Progenitor cell of endocrine pancreas (in vitro differentiated cells): Measurements from ENCODE around the gene ZNRF3. TPM values are rescaled to one million over a fixed set of nuclear protein-coding genes. Genes with fewer than 3 reads are reported as not detected.
"Not testable (repeated sequence)": the region's sequence is repeated elsewhere in the genome, so short reads cannot be mapped to it uniquely, and the experiment has no call there.

Source experiments
- DNase-seq: peaks from one replicate; pipeline ENCODE4 v3.0.0; 2021; ENCODE audit warnings: low spot score; ENCODE audit not compliant: unreplicated experiment
- H3K27ac Mint-ChIP-seq: 2 replicates; pipeline ENCODE4 v1.8.0; 2021; ENCODE audit warnings: mild to moderate bottlenecking, moderate library complexity, mixed read lengths
- H3K27me3 Mint-ChIP-seq: 2 replicates; pipeline ENCODE4 v1.8.0; 2021; ENCODE audit warnings: mixed read lengths
- H3K36me3 Mint-ChIP-seq: 2 replicates; pipeline ENCODE4 v1.8.0; 2022; ENCODE audit warnings: mixed read lengths; ENCODE audit not compliant: insufficient read depth
- H3K4me1 Mint-ChIP-seq: 2 replicates; pipeline ENCODE4 v1.8.0; 2021; ENCODE audit warnings: low read depth, mixed read lengths
- H3K4me3 Mint-ChIP-seq: 2 replicates; pipeline ENCODE4 v1.8.0; 2021; ENCODE audit warnings: low read depth, mild to moderate bottlenecking, moderate library complexity, mixed read lengths
- H3K9me3 Mint-ChIP-seq: 2 replicates; pipeline ENCODE4 v1.8.0; 2021; ENCODE audit warnings: low read depth, mixed read lengths
- CTCF ChIP-seq: fragments of 200-600 bp; sonication (generic); IDR thresholded peaks from one replicate; pipeline ENCODE4 v1.5.0; 2021; ENCODE audit warnings: antibody characterized with exemption, mild to moderate bottlenecking; ENCODE audit not compliant: unreplicated experiment
- total RNA-seq: library from RNA; stranded (reverse); gene quantifications from 2 replicates; pipeline ENCODE4 v1.2.1, GENCODE V29; 2021

ZNRF3 gene
- total RNA-seq, 1 donor from 2014 or later, result 7.5 TPM

- TF ChIP-seq CTCF, result no peak
- Mint-ChIP-seq H3K4me3 (no peak overlapping the region), H3K27ac (peak overlapping the region; percentile 86), H3K27me3 (no peaks in the 10 kb centered on the region), H3K36me3 (peaks cover 12% of the 10 kb centered on the region), H3K4me1 (peaks cover 22% of the 10 kb centered on the region), H3K9me3 (peaks cover 15% of the 10 kb centered on the region)
- no peak for DNase-seq
Observed at GRCh38 chr22:28942801-28943500, 59.6 kb downstream of the ZNRF3 start.

DNA sequence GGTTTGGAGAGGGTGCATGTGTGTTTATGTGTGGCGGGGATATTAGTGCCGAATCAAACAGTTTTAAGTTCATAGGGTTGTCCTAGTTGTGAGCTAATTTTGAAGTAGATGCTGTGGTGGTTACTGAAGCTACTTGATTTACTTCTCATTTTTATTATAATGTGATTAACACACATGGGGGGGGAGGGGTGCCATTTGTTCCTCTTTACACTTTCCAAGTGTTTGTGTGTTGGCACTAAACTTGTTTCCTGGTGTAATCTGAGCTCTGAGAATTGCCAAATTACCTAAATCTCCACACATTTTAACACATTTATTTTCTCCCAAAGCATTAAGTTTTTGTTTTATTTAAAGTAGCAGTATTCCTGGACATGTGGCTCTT is 60.1 kb downstream of the ZNRF3 start:
- no peak for TF ChIP-seq CTCF
- Mint-ChIP-seq H3K4me1 (peaks cover 22% of the 10 kb centered on the region), H3K9me3 (peaks cover 17% of the 10 kb centered on the region), H3K27me3 (no peaks in the 10 kb centered on the region), H3K4me3 (no peak overlapping the region), H3K27ac (peak overlapping the region; percentile 86), H3K36me3 (peaks cover 13% of the 10 kb centered on the region)
- DNase-seq, result no peak

DNA sequence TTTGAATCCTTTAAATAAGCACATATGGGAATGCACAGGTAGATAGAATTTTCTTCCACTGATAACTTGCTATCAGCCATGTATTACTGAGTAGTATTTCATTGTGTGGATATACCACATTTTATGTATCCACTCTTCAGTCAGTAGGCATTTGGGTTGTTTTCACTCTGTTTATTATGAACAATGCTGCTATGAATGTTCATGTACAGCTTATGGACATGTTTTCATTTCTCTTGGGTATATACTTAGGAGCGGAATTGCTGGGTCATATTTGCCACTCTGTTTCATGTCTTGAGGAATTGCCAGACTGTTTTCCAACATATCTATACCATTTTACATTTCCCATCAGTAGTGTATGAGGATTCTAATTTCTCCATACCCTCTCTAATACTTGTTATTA is 63.8 kb downstream of the ZNRF3 start:
- Mint-ChIP-seq H3K36me3 (peaks cover 13% of the 10 kb centered on the region), H3K4me1 (peaks cover 13% of the 10 kb centered on the region), H3K27me3 (no peaks in the 10 kb centered on the region), H3K27ac (no peak overlapping the region), H3K4me3 (no peak overlapping the region), H3K9me3 (peaks cover 18% of the 10 kb centered on the region)
- no peak for TF ChIP-seq CTCF
- DNase-seq, result no peak

GRCh38 chr22:28948424-28948823 is 65.1 kb downstream of the ZNRF3 start:
- Mint-ChIP-seq H3K27ac (no peak overlapping the region), H3K9me3 (peaks cover 18% of the 10 kb centered on the region), H3K36me3 (peaks cover 13% of the 10 kb centered on the region), H3K4me3 (no peak overlapping the region), H3K4me1 (peaks cover 14% of the 10 kb centered on the region), H3K27me3 (no peaks in the 10 kb centered on the region)
- no peak for TF ChIP-seq CTCF
- DNase-seq, result no peak

- Mint-ChIP-seq H3K36me3 (peaks cover 13% of the 10 kb centered on the region), H3K4me1 (peaks cover 14% of the 10 kb centered on the region), H3K9me3 (peaks cover 18% of the 10 kb centered on the region)
- not testable (repeated sequence) for DNase-seq, H3K4me3 Mint-ChIP-seq, H3K27me3 Mint-ChIP-seq, H3K27ac Mint-ChIP-seq
Observed at GRCh38 chr22:28948860-28949551, 65.6 kb downstream of the ZNRF3 start.

DNA sequence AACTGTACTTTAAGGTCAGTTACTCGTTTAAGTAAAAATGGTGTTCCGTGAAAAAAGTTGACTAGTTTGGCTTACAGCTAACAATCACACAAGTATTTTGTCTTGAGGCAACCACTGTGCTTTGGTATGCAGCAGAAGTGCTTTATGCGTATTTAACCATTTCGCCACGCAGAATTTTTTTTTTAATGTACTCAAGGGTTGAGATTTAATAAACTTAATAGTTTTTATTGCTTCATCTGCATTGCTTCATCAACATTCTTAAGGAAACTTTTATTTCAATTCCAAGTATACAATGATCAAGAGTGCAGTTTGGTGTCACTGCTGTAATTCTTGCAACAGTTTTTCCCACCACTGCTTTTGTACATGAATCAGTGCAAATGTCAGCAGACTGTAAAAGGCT is 66.4 kb downstream of the ZNRF3 start:
- H3K4me1 Mint-ChIP-seq, result peaks cover 14% of the 10 kb centered on the region
- TF ChIP-seq CTCF, result no peak
- H3K4me3 Mint-ChIP-seq, result no peak overlapping the region
- peaks cover 18% of the 10 kb centered on the region for H3K9me3 Mint-ChIP-seq
- no peaks in the 10 kb centered on the region for H3K27me3 Mint-ChIP-seq
- H3K36me3 Mint-ChIP-seq, result peaks cover 13% of the 10 kb centered on the region
- DNase-seq, result no peak
- H3K27ac Mint-ChIP-seq, result no peak overlapping the region
